SK-MEL-5 (cell line): ENCODE measurements around the gene SETX. TPM values are rescaled to one million over a fixed set of nuclear protein-coding genes. Genes with fewer than 3 reads are reported as not detected.
"Not testable (repeated sequence)": the region's sequence is repeated elsewhere in the genome, so short reads cannot be mapped to it uniquely, and the experiment has no call there.

Experiments
- DNase-seq: peaks from one replicate; pipeline ENCODE4 v3.0.0-alpha.2; 2016; ENCODE audit warnings: low read depth, low spot score
- in situ Hi-C: cut with HindIII; loops from 2 replicates; pipeline ENCODE4 v1.10.0; 2016; ENCODE audit warnings: low sequenced_read_pairs, high pct_unique_total_duplicates, low pct_unique_long_range_greater_than_20kb
- polyA plus RNA-seq, 2 experiments: library from polyadenylated mRNA; depleted of rRNA; stranded (reverse); fragments of >200 nt; gene quantifications; 2 replicates each; pipeline ENCODE4 v1.2.3, GENCODE V29; 2015
- total RNA-seq: library from RNA; depleted of rRNA; stranded (reverse); fragments of >200 nt; shearing (Covaris generic); gene quantifications from 2 replicates; pipeline ENCODE4 v1.2.3, GENCODE V29; 2014; rRNA removed

Gene SETX, protein sequence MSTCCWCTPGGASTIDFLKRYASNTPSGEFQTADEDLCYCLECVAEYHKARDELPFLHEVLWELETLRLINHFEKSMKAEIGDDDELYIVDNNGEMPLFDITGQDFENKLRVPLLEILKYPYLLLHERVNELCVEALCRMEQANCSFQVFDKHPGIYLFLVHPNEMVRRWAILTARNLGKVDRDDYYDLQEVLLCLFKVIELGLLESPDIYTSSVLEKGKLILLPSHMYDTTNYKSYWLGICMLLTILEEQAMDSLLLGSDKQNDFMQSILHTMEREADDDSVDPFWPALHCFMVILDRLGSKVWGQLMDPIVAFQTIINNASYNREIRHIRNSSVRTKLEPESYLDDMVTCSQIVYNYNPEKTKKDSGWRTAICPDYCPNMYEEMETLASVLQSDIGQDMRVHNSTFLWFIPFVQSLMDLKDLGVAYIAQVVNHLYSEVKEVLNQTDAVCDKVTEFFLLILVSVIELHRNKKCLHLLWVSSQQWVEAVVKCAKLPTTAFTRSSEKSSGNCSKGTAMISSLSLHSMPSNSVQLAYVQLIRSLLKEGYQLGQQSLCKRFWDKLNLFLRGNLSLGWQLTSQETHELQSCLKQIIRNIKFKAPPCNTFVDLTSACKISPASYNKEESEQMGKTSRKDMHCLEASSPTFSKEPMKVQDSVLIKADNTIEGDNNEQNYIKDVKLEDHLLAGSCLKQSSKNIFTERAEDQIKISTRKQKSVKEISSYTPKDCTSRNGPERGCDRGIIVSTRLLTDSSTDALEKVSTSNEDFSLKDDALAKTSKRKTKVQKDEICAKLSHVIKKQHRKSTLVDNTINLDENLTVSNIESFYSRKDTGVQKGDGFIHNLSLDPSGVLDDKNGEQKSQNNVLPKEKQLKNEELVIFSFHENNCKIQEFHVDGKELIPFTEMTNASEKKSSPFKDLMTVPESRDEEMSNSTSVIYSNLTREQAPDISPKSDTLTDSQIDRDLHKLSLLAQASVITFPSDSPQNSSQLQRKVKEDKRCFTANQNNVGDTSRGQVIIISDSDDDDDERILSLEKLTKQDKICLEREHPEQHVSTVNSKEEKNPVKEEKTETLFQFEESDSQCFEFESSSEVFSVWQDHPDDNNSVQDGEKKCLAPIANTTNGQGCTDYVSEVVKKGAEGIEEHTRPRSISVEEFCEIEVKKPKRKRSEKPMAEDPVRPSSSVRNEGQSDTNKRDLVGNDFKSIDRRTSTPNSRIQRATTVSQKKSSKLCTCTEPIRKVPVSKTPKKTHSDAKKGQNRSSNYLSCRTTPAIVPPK (N-terminal part only)
- 58.2 and 59.8 TPM in 2 replicates for total RNA-seq
- polyA plus RNA-seq (2015; cell fraction: cytosol; rRNA removed): 15.0 and 21.2 TPM in 2 replicates
- polyA plus RNA-seq (2015; cell fraction: nucleus; rRNA removed): 34.3 and 39.1 TPM in 2 replicates

DNA sequence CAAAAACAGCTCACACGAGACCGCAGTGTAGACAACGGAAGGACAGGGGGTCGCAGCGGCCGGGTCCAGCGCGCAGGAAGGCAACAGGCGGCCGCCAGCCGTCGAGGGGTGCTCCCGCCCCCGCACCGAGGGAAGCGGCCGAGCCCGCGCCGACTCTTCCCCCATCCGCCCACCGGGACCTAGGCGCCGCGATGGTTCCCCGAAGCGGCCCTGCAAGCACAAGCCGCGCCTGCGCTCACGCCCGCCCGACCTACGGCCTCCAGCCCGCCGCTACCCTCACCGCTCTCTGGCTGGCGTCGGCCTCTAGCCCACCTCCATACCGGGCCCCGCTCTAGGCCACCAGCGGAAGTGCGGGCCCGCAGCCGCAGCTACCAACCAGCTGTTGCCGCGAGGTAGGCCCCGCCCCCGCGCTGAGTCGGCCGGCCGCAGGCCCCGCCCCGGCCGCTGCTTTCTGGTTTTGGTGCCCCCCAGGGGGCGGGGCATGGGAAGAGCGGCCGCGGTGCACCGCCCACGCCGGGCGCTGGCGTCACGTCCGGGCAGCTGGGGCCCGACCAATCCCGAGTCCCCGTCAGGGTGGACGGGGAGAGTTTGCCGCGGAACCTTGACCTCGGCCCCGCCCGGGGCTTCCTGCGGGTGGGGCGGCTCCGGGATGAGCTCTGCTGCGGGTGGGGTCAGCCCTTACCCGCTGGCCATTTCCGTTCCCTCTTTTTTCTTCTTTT is at the start of gene SETX:
TSS of gene SETX (minus strand) at position 350 of the 719 bp plus-strand sequence. CDS start 5,558 bp downstream, outside the sequence.
- in situ Hi-C loops: no loop called here
- DNase-seq: peak; percentile 97

DNA sequence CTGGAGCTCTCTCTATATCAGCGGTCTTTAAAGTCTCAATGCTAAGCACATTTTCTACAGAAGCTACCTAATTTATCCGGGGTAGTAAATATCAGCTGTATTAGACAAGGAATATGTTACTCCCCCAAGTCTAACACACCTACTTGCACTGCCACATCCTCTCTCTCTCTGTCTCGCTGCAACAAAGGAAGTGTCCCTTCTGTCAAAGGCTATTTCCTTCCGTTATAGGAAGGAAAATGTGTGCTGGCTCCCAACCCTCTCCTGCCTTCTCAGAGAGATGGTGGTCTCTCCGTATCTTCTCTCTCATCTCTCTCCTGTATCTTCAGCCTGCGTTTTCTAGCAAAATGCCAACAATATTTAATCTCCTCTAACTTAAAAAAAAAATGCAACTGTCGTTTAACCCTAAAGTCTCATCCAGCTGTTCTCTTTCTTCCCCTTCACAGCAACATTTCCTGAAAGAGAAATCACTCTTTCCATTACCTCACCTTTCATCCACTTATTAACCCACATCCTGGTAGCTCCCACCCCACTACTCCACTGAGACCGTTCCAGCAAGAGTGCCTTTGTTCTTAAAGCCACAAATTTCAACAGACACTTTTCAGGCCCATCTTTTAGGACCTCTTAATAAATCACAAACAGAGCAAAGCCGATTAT is 49.6 kb upstream of the SETX start:
- DNase-seq: no peak
- in situ Hi-C loops: no loop called here

DNA sequence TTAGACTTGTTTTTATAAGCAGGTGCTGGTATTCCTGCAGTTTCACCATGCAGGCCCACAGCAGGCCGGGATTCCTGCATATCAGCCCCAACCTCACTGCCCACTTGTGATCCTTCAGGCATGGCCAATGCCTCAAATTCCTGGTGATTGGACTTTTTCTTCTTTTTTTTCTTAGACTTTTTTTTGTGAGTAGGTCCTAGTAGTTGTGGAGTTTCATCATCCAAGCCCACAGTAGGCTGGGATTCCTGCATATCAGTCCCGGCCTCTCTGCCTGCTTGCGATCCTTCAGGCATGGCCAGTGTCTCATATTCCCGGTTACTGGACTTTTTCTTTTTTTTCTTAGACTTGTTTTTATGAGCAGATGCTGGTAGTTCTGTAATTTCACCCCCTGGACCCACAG is 47.0 kb upstream of the SETX start:
- in situ Hi-C loops: no loop called here
- no peak for DNase-seq

DNA sequence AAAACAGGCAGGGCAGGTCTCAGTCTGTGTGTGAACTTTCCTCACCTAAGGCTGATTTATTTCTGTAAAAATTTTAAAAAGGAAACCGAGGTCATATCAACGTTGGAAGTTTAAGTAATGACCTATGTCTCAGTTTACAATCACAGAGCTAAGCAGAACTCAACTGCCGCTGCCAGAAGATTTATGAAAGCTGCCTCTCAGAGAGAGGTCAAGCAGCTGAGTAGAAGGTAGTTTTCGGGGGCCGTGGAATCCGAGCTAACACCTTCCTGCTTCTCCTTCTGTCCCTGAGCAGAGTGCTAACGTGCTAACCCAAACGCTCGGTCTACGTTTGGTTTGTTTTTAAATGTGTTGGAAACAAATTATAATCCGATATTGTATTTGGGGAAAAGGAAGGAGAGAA is 40.8 kb upstream of the SETX start:
- no peak for DNase-seq
- in situ Hi-C loops: no loop called here

DNA sequence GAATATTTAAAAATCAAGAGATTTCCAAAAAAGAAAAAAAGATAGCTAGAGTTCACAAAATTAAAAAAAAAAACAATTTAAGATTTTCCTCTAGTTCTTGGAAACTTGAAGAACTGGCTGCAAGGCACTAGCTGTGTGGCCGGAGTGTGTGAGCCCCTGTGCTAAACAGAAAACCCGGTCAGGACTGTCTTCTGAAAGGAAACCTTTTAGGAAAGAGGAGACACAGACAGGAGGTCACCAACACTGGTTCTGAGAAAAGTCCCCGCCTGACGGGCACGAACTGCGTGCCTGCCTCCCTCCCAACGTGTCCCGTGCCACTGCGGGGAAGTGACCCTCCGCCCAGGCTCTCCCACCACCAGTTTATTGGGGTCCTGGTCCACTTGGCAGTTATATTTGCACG is 36.7 kb upstream of the SETX start:
- DNase-seq: no peak
- in situ Hi-C loops: no loop called here

DNA sequence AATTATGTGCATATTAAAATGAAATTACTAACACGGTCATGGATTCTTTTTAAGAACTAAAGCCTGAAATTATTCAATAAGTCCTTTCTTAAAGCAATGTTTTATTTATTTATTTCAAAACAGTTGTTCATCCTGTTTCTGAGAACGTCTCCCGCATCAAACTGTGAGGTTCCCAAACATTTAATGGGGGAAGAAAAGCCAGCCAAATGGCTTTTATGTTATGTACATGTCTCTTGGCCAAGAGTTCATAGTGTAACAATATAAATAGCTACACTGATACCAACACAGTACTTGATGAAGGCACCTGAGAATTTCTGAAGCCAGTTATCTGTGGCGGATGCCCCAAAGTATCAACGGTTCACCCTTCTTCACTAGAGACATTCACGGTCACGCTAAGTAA is 36.2 kb upstream of the SETX start:
- DNase-seq: no peak
- in situ Hi-C loops: no loop called here

DNA sequence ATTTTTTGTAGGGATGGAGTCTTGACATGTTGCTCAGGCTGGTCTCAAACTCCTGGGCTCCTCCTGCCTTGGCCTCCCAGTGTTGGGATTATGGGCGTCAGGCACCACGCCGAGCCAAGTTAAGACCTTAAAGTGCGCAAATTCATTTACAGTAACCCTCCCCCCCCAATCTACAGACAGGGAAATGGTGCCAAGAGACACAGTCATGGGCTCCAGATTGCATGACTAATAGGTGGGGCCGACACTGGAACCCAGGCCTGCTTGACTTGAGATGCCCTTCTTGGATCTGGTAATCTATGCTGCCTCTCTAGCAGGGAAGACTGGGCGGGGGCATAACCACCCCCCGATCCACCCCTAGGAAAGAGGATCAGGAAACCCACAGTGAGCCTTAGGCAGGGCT is 32.3 kb upstream of the SETX start:
- in situ Hi-C loops: no loop called here

DNA sequence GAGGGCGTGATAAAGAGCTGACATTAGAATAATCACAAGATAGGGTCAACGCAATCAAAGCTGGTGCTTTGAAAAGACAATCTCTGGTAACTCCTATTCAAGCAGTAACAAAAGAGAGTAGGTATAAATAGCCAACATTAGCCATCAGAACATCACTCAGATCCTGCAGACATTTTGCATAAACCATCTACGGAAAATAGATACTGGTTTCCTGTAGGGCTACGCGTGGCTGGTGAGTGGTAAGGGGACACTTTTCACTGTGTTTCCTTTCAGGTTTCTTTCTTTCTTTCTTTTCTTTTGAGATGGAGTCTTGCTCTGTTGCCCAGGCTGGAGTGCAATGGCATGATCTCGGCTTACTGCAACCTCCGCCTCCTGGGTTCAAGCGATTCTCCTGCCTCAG is 29.6 kb upstream of the SETX start:
- in situ Hi-C loops: no loop called here
- no peak for DNase-seq

More for the DNA sequence above, 32.3 kb upstream of the SETX start:
- no peak for DNase-seq

DNA sequence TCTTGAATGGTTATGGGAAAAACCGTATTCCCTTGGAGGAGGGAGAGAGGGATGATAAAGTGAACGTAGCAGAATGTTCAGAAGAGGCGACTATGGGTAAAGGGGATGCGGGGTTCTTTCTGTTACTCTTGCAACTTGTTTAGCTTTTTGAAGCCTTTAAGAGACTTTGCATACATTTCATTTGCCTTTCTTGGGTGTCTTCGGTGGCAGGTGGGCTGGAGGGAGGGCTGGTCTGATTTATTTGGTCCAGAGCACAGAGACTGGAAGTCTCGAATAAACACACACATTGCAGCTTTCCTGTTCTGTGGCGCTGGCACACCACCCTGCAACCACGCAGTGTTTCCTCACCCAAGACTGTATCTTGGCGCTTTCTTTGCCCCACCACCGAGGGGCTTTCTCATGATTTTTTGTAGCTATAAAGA is 28.7 kb upstream of the SETX start:
- in situ Hi-C loops: no loop called here
- DNase-seq: no peak

DNA sequence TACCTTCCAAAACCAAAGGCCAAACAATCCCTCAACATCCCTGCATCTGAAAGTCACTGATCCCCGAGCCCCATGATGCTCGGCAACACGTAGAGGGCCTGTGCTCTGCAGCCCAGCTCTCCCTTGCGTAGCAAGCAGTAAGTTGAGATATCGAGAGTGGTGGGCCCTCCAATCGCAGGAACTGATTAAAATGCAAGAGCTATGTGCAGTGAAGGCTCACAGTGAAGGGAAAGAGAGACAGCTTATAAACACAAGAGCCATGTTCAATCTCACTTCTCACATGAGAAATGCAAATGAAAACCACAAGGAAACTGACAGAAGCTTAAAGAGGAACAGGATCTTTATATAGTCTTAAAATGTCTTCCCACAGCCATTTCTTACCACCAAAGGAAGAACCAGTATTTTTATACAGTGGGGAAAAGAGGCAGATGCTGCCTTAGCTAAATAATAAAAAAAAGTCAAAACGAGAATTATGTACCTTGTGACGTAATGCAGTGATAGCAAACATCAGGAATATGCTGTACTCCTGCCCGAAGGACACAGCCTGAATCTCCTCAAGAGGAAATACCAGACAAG is 27.3 kb upstream of the SETX start:
- no peak for DNase-seq
- in situ Hi-C loops: no loop called here

DNA sequence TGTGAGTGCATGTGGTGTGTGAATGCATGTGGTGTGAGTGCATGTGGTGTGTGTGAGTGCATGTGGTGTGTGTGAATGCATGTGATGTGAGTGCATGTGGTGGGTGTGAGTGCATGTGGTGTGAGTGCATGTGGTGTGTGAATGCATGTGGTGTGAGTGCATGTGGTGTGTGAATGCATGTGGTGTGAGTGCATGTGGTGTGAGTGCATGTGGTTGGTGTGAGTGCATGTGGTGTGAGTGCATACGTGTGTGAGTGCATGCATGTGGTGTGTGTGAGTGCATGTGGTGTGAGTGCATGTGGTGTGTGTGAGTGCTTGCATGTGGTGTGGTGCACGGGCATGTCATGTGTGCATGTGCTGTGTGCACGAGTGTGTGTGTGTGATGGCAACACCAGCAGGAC is 23.6 kb upstream of the SETX start:
- in situ Hi-C loops: not testable (repeated sequence)

DNA sequence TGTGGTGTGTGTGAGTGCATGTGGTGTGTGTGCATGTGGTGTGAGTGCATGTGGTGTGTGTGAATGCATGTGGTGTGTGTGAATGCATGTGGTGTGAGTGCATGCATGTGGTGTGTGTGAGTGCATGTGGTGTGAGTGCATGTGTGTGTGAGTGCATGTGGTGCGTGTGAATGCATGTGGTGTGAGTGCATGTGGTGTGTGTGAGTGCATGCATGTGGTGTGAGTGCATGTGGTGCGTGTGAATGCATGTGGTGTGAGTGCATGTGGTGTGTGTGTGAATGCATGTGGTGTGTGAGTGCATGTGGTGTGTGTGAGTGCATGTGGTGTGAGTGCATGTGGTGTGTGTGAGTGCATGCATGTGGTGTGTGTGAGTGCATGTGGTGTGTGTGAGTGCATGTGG is 23.0 kb upstream of the SETX start:
- in situ Hi-C loops, DNase-seq: not testable (repeated sequence)

More for the DNA sequence above, 23.6 kb upstream of the SETX start:
- DNase-seq: not testable (repeated sequence)

DNA sequence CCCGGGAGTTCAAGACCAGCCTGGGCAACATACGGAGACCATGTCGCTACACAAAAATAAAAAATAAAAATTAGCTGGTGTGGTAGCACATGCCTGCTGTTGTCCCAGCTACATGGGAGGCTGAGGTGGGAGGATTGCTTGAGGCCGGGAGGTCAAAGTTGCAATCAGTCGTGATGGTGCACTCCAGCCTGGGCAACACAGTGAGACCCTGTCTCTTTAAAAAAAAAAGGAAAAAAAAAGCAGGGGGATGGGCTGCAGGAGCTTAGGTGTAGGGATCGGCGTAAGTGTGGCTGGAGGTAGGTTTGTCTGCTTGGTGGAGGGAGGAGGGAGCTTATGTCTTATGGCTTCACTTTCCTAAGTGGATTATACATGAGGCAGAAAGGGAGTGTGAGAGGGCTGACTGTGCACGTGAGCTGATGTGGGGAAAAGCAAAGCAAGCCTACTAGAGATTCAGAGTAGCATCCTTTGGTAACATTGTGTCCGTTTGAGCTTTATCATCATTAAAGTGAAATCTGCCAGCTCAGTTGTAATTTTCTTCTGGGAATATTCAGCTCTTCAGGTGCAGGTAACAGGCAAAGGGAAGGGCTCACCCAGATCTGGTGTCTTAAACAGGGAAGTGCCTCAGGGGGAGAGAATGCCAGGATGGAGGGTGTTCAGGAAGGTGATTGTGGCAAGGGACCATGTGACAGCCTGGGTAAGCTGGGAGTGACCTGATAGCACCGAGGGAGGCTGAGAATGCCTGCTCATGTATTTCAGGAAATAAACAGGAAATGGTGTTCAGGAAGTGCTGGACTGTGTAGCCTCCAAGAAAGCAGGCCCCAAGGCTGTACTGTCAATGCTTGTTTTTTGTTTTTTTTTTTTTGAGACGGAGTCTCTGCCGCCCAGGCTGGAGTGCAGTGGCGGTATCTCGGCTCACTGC is 17.6 kb upstream of the SETX start:
- peak; percentile 53 for DNase-seq

DNA sequence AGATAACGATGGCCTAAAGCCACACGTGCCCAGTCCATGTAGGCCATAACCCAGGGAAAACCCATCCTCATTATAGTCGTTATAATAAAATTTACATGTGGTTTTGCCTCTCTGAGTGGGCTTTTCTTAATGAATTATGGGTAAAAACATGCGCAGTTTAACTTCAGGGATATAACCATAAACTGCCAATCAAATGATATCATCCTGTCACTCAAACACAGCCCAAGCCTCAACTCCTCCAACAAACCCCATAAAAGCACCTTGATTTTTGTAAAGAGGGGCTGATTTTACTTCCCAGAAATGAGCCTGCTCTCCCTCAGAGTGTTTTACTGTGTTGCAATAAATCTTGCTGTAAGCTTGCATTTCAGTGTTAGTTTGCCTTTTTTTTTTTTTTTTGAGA is 15.8 kb upstream of the SETX start:
- in situ Hi-C loops: no loop called here
- no peak for DNase-seq

More for the DNA sequence above, 17.6 kb upstream of the SETX start:
- in situ Hi-C loops: no loop called here

DNA sequence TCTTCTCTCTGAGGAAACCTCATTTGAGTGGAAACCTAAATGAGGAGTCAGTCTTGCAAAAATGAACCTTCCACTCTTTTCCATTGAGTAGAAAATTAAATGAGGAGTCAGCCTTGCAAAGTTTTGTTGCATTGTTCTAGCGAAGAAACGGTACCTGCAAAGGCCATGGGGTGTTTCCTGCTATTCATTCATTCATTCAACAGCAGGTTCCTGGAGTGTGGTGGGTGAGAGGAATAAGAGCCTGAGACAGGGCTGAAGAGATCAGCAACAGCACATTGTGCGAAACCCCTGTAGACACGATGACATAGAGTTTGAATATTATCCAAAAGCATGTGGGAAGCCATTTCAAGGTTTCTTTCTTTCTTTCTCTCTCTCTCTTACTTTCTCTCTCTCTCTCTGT is 14.6 kb upstream of the SETX start:
- no peak for DNase-seq
- in situ Hi-C loops: no loop called here
